ENCODE data around the gene EPHA7.

Gene EPHA7

DNA sequence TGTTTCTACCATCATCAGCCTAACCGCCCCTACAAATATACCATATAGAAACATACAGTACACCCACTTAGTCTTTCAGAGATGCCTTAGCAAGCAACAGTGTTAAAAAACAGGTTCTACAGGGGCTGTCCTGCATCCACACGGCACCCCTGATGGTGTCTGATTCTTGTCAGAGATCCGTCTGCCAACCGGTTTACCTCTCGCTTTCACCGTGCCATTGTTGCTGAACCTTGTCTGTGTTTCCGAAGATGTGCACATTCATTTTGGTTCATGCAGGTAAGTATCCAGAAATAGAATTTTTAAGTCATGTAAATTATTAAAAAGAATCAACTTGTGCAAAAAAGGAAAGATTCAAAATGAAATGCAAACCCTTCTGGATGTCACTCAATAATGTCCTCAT lies 52.9 kb downstream of the EPHA7 start:
- Histone ChIP-seq H3K9me3 (ENCODE audit: control insufficient read depth, insufficient read depth, low read length) (no peaks in the 10 kb centered on the region), H3K27me3 (ENCODE audit: control insufficient read depth, low read length) (no peaks in the 10 kb centered on the region), H3K4me2 (ENCODE audit: low read length) (no peak overlapping the region), H3K36me3 (ENCODE audit: control insufficient read depth, low read length) (no peaks in the 10 kb centered on the region), H3K79me2 (ENCODE audit: control insufficient read depth, low read length) (no peaks in the 10 kb centered on the region), H3K27ac (ENCODE audit: low read depth, low read length) (no peak overlapping the region), H3K4me3 (ENCODE audit: low read length) (no peak overlapping the region), H3K9me2 (replicated peaks; ENCODE audit: control insufficient read depth, low read length) (no peaks in the 10 kb centered on the region), H3K4me1 (ENCODE audit: control insufficient read depth, low read length) (no peaks in the 10 kb centered on the region), H3F3A (ENCODE audit: control insufficient read depth, insufficient read depth) (no peaks in the 10 kb centered on the region), H4K20me1 (ENCODE audit: control insufficient read depth, insufficient read depth, low read depth, low read length) (no peaks in the 10 kb centered on the region)
- TF ChIP-seq, protein P1, sequence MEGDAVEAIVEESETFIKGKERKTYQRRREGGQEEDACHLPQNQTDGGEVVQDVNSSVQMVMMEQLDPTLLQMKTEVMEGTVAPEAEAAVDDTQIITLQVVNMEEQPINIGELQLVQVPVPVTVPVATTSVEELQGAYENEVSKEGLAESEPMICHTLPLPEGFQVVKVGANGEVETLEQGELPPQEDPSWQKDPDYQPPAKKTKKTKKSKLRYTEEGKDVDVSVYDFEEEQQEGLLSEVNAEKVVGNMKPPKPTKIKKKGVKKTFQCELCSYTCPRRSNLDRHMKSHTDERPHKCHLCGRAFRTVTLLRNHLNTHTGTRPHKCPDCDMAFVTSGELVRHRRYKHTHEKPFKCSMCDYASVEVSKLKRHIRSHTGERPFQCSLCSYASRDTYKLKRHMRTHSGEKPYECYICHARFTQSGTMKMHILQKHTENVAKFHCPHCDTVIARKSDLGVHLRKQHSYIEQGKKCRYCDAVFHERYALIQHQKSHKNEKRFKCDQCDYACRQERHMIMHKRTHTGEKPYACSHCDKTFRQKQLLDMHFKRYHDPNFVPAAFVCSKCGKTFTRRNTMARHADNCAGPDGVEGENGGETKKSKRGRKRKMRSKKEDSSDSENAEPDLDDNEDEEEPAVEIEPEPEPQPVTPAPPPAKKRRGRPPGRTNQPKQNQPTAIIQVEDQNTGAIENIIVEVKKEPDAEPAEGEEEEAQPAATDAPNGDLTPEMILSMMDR (IDR thresholded peaks at IDR 0.05; ENCODE audit: low read depth, low read length, poor library complexity, severe bottlenecking) = no peak
- TF ChIP-seq EZH2phosphoT487 (IDR thresholded peaks at IDR 0.05; ENCODE audit: borderline replicate concordance, low read length) = no peak

DNA sequence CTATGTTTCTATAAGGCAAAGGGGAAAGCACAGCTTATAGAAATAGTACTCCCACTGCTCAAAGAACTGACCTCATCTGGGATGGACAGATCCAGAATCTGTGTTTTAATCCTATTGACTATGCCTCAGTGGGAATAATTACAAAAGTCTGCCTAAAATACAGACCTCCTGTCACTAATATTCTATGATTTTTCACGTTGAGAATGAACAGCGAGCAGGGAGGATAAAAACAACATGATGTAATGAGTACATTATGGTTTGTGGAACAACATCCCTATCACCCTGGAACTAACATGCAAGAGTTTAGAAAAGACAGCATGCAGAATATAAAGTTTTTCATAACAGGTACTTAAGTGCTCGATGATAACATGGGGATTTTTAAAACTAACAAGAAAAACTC lies 53.9 kb downstream of the EPHA7 start:
- H3K9me3 ChIP-seq (ENCODE audit: control insufficient read depth, insufficient read depth, low read length) = no peaks in the 10 kb centered on the region
- no peaks in the 10 kb centered on the region for H3K27me3 ChIP-seq (ENCODE audit: control insufficient read depth, low read length)
- H3K4me1 ChIP-seq (ENCODE audit: control insufficient read depth, low read length) = no peaks in the 10 kb centered on the region
- no peaks in the 10 kb centered on the region for H3F3A ChIP-seq (ENCODE audit: control insufficient read depth, insufficient read depth)
- no peak overlapping the region for H3K4me2 ChIP-seq (ENCODE audit: low read length)
- no peaks in the 10 kb centered on the region for H4K20me1 ChIP-seq (ENCODE audit: control insufficient read depth, insufficient read depth, low read depth, low read length)
- no peaks in the 10 kb centered on the region for H3K9me2 ChIP-seq (replicated peaks; ENCODE audit: control insufficient read depth, low read length)
- no peak overlapping the region for H3K27ac ChIP-seq (ENCODE audit: low read depth, low read length)
- no peak for TF ChIP-seq EZH2phosphoT487 (IDR thresholded peaks at IDR 0.05; ENCODE audit: borderline replicate concordance, low read length)
- TF ChIP-seq, protein P1 (IDR thresholded peaks at IDR 0.05; ENCODE audit: low read depth, low read length, poor library complexity, severe bottlenecking) = no peak
- H3K4me3 ChIP-seq (ENCODE audit: low read length) = no peak overlapping the region
- H3K79me2 ChIP-seq (ENCODE audit: control insufficient read depth, low read length) = no peaks in the 10 kb centered on the region
- no peaks in the 10 kb centered on the region for H3K36me3 ChIP-seq (ENCODE audit: control insufficient read depth, low read length)

DNA sequence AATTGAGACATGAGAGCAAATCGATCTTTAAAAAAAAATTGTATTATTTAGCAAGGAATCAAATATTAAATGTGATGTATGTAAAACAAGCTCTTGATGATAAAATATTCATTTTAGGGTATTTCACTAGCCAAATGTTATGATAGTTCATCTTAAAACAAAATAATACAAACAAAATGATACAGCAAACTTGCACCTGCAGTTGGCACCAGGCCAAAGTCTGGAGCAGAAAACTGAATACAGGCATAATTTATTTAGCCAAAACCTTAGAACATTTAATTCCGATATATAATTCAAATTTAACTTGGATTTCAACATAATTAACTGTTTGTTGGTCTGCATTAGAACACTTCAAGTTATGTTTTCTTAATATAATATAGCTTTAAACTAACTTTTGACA lies 60.9 kb downstream of the EPHA7 start:
- no peaks in the 10 kb centered on the region for H4K20me1 ChIP-seq (ENCODE audit: control insufficient read depth, insufficient read depth, low read depth, low read length)
- no peak overlapping the region for H3K27ac ChIP-seq (ENCODE audit: low read depth, low read length)
- no peaks in the 10 kb centered on the region for H3K36me3 ChIP-seq (ENCODE audit: control insufficient read depth, low read length)
- H3K4me2 ChIP-seq (ENCODE audit: low read length) = no peak overlapping the region
- H3K4me1 ChIP-seq (ENCODE audit: control insufficient read depth, low read length) = no peaks in the 10 kb centered on the region
- H3K27me3 ChIP-seq (ENCODE audit: control insufficient read depth, low read length) = no peaks in the 10 kb centered on the region
- no peaks in the 10 kb centered on the region for H3K79me2 ChIP-seq (ENCODE audit: control insufficient read depth, low read length)
- no peaks in the 10 kb centered on the region for H3K9me3 ChIP-seq (ENCODE audit: control insufficient read depth, insufficient read depth, low read length)
- H3K9me2 ChIP-seq (replicated peaks; ENCODE audit: control insufficient read depth, low read length) = no peaks in the 10 kb centered on the region
- H3F3A ChIP-seq (ENCODE audit: control insufficient read depth, insufficient read depth) = no peaks in the 10 kb centered on the region
- H3K4me3 ChIP-seq (ENCODE audit: low read length) = no peak overlapping the region
- TF ChIP-seq, protein P1 (IDR thresholded peaks at IDR 0.05; ENCODE audit: low read depth, low read length, poor library complexity, severe bottlenecking) = no peak
- no peak for TF ChIP-seq EZH2phosphoT487 (IDR thresholded peaks at IDR 0.05; ENCODE audit: borderline replicate concordance, low read length)

DNA sequence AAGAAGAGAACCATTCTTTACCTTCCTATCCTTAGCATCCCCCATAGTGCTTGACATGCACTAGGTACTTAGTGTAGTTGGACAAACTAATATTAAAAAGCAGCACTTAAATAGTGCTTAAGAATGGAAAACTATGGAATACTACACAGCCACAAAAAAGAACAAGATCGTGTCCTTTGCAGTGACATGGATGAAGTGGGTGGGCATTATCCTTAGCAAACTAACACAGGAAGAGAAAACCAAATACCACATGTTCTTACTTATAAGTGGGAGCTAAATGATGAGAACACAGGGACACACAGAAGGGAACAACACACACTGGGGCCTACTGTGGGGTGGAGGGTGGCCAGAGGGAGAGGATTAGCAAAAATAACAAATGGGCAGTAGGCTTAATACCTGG lies 66.8 kb downstream of the EPHA7 start:
- H3K4me1 ChIP-seq (ENCODE audit: control insufficient read depth, low read length) = no peaks in the 10 kb centered on the region
- H3F3A ChIP-seq (ENCODE audit: control insufficient read depth, insufficient read depth) = no peaks in the 10 kb centered on the region
- no peaks in the 10 kb centered on the region for H4K20me1 ChIP-seq (ENCODE audit: control insufficient read depth, insufficient read depth, low read depth, low read length)
- H3K9me2 ChIP-seq (replicated peaks; ENCODE audit: control insufficient read depth, low read length) = no peaks in the 10 kb centered on the region
- no peaks in the 10 kb centered on the region for H3K36me3 ChIP-seq (ENCODE audit: control insufficient read depth, low read length)
- H3K79me2 ChIP-seq (ENCODE audit: control insufficient read depth, low read length) = no peaks in the 10 kb centered on the region
- H3K4me3 ChIP-seq (ENCODE audit: low read length) = no peak overlapping the region
- no peaks in the 10 kb centered on the region for H3K27me3 ChIP-seq (ENCODE audit: control insufficient read depth, low read length)
- H3K27ac ChIP-seq (ENCODE audit: low read depth, low read length) = no peak overlapping the region
- H3K4me2 ChIP-seq (ENCODE audit: low read length) = no peak overlapping the region
- H3K9me3 ChIP-seq (ENCODE audit: control insufficient read depth, insufficient read depth, low read length) = no peaks in the 10 kb centered on the region; the same call in 1 of the 2 replicates
- TF ChIP-seq EZH2phosphoT487 (IDR thresholded peaks at IDR 0.05; ENCODE audit: borderline replicate concordance, low read length) = no peak
- TF ChIP-seq, protein P1 (IDR thresholded peaks at IDR 0.05; ENCODE audit: low read depth, low read length, poor library complexity, severe bottlenecking) = no peak

Measured in DOHH2 (cell line).